Calu3 (cell line): ENCODE data around the gene C10orf90. TPM values are rescaled to one million over a fixed set of nuclear protein-coding genes. Genes with fewer than 3 reads are reported as not detected.

Experiments used
- BruUV-seq: library from RNA; stranded (reverse); fragments of 400-500 nt; replicated peaks from 2 replicates; lab custom pipeline; 2021; lab: Mats Ljungman, UMichigan
- CTCF ChIA-PET: fragments of 300-600 bp; sonication (Branson Sonifier 250); formaldehyde crosslinking; loops from one replicate; lab custom pipeline; 2022; ENCODE audit warnings: antibody characterized with exemption; lab: Charles Lee
- DNase-seq: peaks from one replicate; pipeline ENCODE4 v3.0.0; 2022
- H3K27ac Mint-ChIP-seq: one replicate; pipeline ENCODE4 v1.8.0; 2022; ENCODE audit warnings: mixed read lengths; ENCODE audit not compliant: unreplicated experiment
- H3K27me3 Mint-ChIP-seq: one replicate; pipeline ENCODE4 v1.8.0; 2022; ENCODE audit warnings: mixed read lengths; ENCODE audit not compliant: unreplicated experiment
- H3K36me3 Mint-ChIP-seq: one replicate; pipeline ENCODE4 v1.8.0; 2022; ENCODE audit warnings: mild to moderate bottlenecking, moderate library complexity, mixed read lengths; ENCODE audit not compliant: insufficient read depth, unreplicated experiment
- H3K4me1 Mint-ChIP-seq: one replicate; pipeline ENCODE4 v1.8.0; 2022; ENCODE audit warnings: mild to moderate bottlenecking, low read depth, mixed read lengths; ENCODE audit not compliant: unreplicated experiment
- H3K4me3 Mint-ChIP-seq: one replicate; pipeline ENCODE4 v1.8.0; 2022; ENCODE audit warnings: mild to moderate bottlenecking, low read depth, moderate library complexity, mixed read lengths; ENCODE audit not compliant: unreplicated experiment
- H3K9me3 Mint-ChIP-seq: one replicate; pipeline ENCODE4 v1.8.0; 2022; ENCODE audit warnings: low read depth, mixed read lengths; ENCODE audit not compliant: unreplicated experiment
- intact Hi-C: fragments of 100-400 bp; cut with micrococcal nuclease; formaldehyde crosslinking; loops from one replicate; pipeline ENCODE4 v1.10.0; 2022; ENCODE audit not compliant: unreplicated experiment
- total RNA-seq: library from RNA; stranded (reverse); gene quantifications from 2 replicates; pipeline ENCODE4 v1.2.3, GENCODE V29; 2022
- TF ChIP-seq, protein P1 (sequence below): fragments of 200-600 bp; IDR thresholded peaks from one replicate; pipeline ENCODE4 v1.8.0; 2022; ENCODE audit warnings: antibody characterized with exemption; ENCODE audit not compliant: unreplicated experiment

C10orf90 gene
- total RNA-seq, 1 experiment from 2014 or later: not detected

- CTCF ChIA-PET: no interaction called here
- BruUV-seq: no TSS peak
These were observed 48.6 kb downstream of the C10orf90 start for GRCh38 chr10:126621846-126622245.

DNA sequence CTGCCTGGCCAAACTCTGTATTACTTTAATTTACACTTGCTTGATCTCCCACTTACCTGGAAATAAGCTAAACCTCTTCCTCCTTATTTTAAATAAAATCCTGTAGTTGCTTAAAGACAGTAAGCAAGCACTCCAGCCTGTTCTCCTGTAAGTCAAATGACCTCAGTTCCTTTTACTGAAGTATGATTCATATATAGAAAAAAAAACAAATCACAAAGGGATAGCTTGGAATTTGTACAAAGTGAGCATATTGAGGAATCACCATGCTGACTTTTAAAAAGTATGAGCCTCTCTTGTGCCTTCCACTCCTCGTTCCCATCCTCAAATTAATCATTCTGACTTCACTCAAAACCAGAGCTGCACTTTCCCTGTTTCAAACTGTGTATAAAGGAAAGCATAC, 52.0 kb downstream of the C10orf90 start:
- Mint-ChIP-seq H3K27ac (no peak overlapping the region), H3K9me3 (no peaks in the 10 kb centered on the region), H3K4me3 (no peak overlapping the region), H3K27me3 (no peaks in the 10 kb centered on the region), H3K36me3 (no peaks in the 10 kb centered on the region), H3K4me1 (no peaks in the 10 kb centered on the region)
- CTCF ChIA-PET: no interaction called here
- TF ChIP-seq, protein P1, sequence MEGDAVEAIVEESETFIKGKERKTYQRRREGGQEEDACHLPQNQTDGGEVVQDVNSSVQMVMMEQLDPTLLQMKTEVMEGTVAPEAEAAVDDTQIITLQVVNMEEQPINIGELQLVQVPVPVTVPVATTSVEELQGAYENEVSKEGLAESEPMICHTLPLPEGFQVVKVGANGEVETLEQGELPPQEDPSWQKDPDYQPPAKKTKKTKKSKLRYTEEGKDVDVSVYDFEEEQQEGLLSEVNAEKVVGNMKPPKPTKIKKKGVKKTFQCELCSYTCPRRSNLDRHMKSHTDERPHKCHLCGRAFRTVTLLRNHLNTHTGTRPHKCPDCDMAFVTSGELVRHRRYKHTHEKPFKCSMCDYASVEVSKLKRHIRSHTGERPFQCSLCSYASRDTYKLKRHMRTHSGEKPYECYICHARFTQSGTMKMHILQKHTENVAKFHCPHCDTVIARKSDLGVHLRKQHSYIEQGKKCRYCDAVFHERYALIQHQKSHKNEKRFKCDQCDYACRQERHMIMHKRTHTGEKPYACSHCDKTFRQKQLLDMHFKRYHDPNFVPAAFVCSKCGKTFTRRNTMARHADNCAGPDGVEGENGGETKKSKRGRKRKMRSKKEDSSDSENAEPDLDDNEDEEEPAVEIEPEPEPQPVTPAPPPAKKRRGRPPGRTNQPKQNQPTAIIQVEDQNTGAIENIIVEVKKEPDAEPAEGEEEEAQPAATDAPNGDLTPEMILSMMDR: no peak
- DNase-seq: no peak
- BruUV-seq: no TSS peak
- intact Hi-C loops: no loop called here

More at GRCh38 chr10:126621846-126622245, 48.6 kb downstream of the C10orf90 start:
- no peak for DNase-seq
- no peaks in the 10 kb centered on the region for H3K27me3 Mint-ChIP-seq
- no peaks in the 10 kb centered on the region for H3K4me1 Mint-ChIP-seq
- no peaks in the 10 kb centered on the region for H3K9me3 Mint-ChIP-seq
- no peaks in the 10 kb centered on the region for H3K36me3 Mint-ChIP-seq
- TF ChIP-seq, protein P1: no peak
- intact Hi-C loops: no loop called here
- no peak overlapping the region for H3K27ac Mint-ChIP-seq
- H3K4me3 Mint-ChIP-seq: no peak overlapping the region

- intact Hi-C loops: no loop called here
- BruUV-seq: no TSS peak
- no peaks in the 10 kb centered on the region for H3K27me3 Mint-ChIP-seq
- H3K27ac Mint-ChIP-seq: no peak overlapping the region
- H3K4me3 Mint-ChIP-seq: no peak overlapping the region
- no peaks in the 10 kb centered on the region for H3K4me1 Mint-ChIP-seq
- no peaks in the 10 kb centered on the region for H3K9me3 Mint-ChIP-seq
- no peaks in the 10 kb centered on the region for H3K36me3 Mint-ChIP-seq
- TF ChIP-seq, protein P1: no peak
- CTCF ChIA-PET: no interaction called here
- no peak for DNase-seq
These were observed 52.8 kb downstream of the C10orf90 start for GRCh38 chr10:126617733-126618132.

- CTCF ChIA-PET: no interaction called here
- Mint-ChIP-seq H3K27me3 (no peaks in the 10 kb centered on the region), H3K4me3 (no peak overlapping the region), H3K27ac (no peak overlapping the region), H3K4me1 (no peaks in the 10 kb centered on the region), H3K9me3 (no peaks in the 10 kb centered on the region), H3K36me3 (no peaks in the 10 kb centered on the region)
- no peak for DNase-seq
- TF ChIP-seq, protein P1: no peak
- intact Hi-C loops: no loop called here
- BruUV-seq: no TSS peak
These were observed 53.3 kb downstream of the C10orf90 start for GRCh38 chr10:126617208-126617607.
